Measurements from ENCODE around the gene RNF138. TPM values are rescaled to one million over a fixed set of nuclear protein-coding genes. Genes with fewer than 3 reads are reported as not detected.

The RNF138 gene
- total RNA-seq, 1 experiment from 2014 or later: 26.4 TPM

- Histone ChIP-seq H3K4me1 (no peaks in the 10 kb centered on the region), H3K27me3 (replicated peaks; ENCODE audit: control insufficient read depth, insufficient read depth, low read length) (no peaks in the 10 kb centered on the region), H3K4me3 (ENCODE audit: low read depth, low read length) (no peak overlapping the region), H3K9me3 (no peaks in the 10 kb centered on the region), H3K36me3 (ENCODE audit: control insufficient read depth, insufficient read depth, low read length) (no peaks in the 10 kb centered on the region)
- Mint-ChIP-seq H3K9me3 (ENCODE audit: unreplicated experiment) (no peaks in the 10 kb centered on the region), H3K27me3 (ENCODE audit: insufficient read depth, unreplicated experiment) (no peaks in the 10 kb centered on the region), H3K4me3 (ENCODE audit: unreplicated experiment) (no peak overlapping the region), H3K27ac (ENCODE audit: unreplicated experiment) (no peak overlapping the region), H3K4me1 (ENCODE audit: low read depth, unreplicated experiment) (no peaks in the 10 kb centered on the region), H3K36me3 (ENCODE audit: insufficient read depth, unreplicated experiment) (no peaks in the 10 kb centered on the region)
- no TSS peak for BruUV-seq (replicated peaks)
- intact Hi-C loops (cut with micrococcal nuclease; ENCODE audit: unreplicated experiment): no loop called here
- TF ChIP-seq CTCF (IDR thresholded peaks at IDR 0.05; ENCODE audit: insufficient read depth in 1 of 2, low read depth in 1 of 2, low read length in 1 of 2, severe bottlenecking in 1 of 2, unreplicated experiment in 1 of 2): no peak
- POLR2A ChIA-PET: no interaction called here
- CTCF ChIA-PET: no interaction called here
- no peak for DNase-seq
These were observed 31.6 kb upstream of the RNF138 start for GRCh38 chr18:32060026-32060425.

DNA sequence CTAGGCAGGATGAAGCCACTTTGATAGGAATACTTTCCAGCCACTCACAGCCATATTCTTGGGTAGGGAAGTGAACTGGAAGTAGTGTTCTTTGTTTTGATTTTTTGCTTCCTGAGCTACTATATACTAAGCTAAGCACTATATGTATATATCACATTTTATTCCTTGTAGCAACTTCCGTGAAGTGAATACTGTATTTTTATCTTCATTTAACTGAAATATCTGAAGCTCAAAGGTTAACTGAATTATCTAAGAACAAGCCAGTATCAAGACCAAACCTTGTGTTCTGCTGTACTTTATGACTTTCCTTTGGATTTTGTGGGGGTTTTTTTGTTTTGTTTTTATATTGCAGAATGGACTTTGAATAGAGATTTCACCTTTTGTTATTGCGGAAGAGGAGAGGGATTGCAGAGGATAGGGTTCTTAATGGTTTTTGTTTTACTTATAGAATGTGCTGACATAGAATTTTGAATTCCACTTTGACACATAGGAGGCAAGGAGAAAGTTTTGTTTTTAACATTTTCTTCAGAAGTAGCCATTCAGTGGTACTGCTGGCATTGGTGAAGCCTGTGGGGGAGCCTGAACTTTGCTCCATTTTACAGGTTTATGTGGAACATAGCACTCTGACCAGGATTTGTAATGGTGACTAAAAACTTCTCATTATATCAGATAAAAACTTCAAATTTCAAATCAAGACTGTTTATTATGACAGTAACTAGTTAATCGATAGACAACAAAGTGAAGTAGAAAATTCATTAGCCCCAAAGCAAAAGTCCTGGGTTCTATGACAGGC is 24.1 kb upstream of the RNF138 start:
- POLR2A ChIA-PET: no interaction called here

DNA sequence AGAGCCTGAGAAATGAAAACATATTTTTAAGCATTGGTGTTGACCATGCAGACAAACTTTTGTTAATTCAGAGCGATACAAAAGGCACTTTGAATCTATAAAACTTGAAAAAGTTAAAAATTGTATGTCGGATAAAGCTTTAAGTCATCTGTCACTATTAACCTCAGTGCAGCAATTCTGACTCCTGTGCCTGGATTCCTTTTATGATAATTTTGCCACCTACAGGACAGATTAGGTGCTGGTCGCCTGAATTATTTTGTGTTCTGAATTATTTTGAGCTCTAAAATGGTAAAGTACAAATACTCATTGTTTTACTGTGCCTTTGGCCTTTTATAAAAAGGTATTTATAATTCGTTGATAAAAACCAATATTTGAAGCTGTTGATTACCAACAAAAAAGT is 19.4 kb upstream of the RNF138 start:
- POLR2A ChIA-PET: no interaction called here
- H3K4me3 Mint-ChIP-seq (ENCODE audit: unreplicated experiment): no peak overlapping the region
- no peak overlapping the region for H3K27ac Mint-ChIP-seq (ENCODE audit: unreplicated experiment)
- TF ChIP-seq CTCF (IDR thresholded peaks at IDR 0.05; ENCODE audit: insufficient read depth in 1 of 2, low read depth in 1 of 2, low read length in 1 of 2, severe bottlenecking in 1 of 2, unreplicated experiment in 1 of 2): peak; percentile 17 to 32
- CTCF ChIA-PET: interaction anchor here (1.1 kb wide), 1 partner anchor 129 kb away, joined by 7 read pairs; the partner anchor contains the start of gene TRAPPC8
- no peaks in the 10 kb centered on the region for H3K9me3 ChIP-seq
- H3K27me3 Mint-ChIP-seq (ENCODE audit: insufficient read depth, unreplicated experiment): no peaks in the 10 kb centered on the region
- no peaks in the 10 kb centered on the region for H3K36me3 Mint-ChIP-seq (ENCODE audit: insufficient read depth, unreplicated experiment)
- DNase-seq: no peak
- H3K27me3 ChIP-seq (replicated peaks; ENCODE audit: control insufficient read depth, insufficient read depth, low read length): no peaks in the 10 kb centered on the region
- no peaks in the 10 kb centered on the region for H3K36me3 ChIP-seq (ENCODE audit: control insufficient read depth, insufficient read depth, low read length)
- no TSS peak for BruUV-seq (replicated peaks)
- intact Hi-C loops (cut with micrococcal nuclease; ENCODE audit: unreplicated experiment): no loop called here
- no peaks in the 10 kb centered on the region for H3K9me3 Mint-ChIP-seq (ENCODE audit: unreplicated experiment)
- H3K4me1 ChIP-seq: no peaks in the 10 kb centered on the region
- H3K4me3 ChIP-seq (ENCODE audit: low read depth, low read length): no peak overlapping the region
- H3K4me1 Mint-ChIP-seq (ENCODE audit: low read depth, unreplicated experiment): no peaks in the 10 kb centered on the region

More for the DNA sequence above, 24.1 kb upstream of the RNF138 start:
- CTCF ChIA-PET: no interaction called here
- TF ChIP-seq CTCF (IDR thresholded peaks at IDR 0.05; ENCODE audit: insufficient read depth in 1 of 2, low read depth in 1 of 2, low read length in 1 of 2, severe bottlenecking in 1 of 2, unreplicated experiment in 1 of 2): no peak
- Mint-ChIP-seq H3K36me3 (ENCODE audit: insufficient read depth, unreplicated experiment) (no peaks in the 10 kb centered on the region), H3K4me1 (ENCODE audit: low read depth, unreplicated experiment) (no peaks in the 10 kb centered on the region), H3K27me3 (ENCODE audit: insufficient read depth, unreplicated experiment) (no peaks in the 10 kb centered on the region), H3K4me3 (ENCODE audit: unreplicated experiment) (no peak overlapping the region), H3K9me3 (ENCODE audit: unreplicated experiment) (no peaks in the 10 kb centered on the region), H3K27ac (ENCODE audit: unreplicated experiment) (no peak overlapping the region)
- intact Hi-C loops (cut with micrococcal nuclease; ENCODE audit: unreplicated experiment): no loop called here
- Histone ChIP-seq H3K27me3 (replicated peaks; ENCODE audit: control insufficient read depth, insufficient read depth, low read length) (no peaks in the 10 kb centered on the region), H3K9me3 (no peaks in the 10 kb centered on the region), H3K4me1 (no peaks in the 10 kb centered on the region), H3K36me3 (ENCODE audit: control insufficient read depth, insufficient read depth, low read length) (no peaks in the 10 kb centered on the region), H3K4me3 (ENCODE audit: low read depth, low read length) (no peak overlapping the region)
- no peak for DNase-seq
- BruUV-seq (replicated peaks): no TSS peak

Data from Caco-2 (cell line).